ENCODE results near the gene NPY. TPM values are rescaled to one million over a fixed set of nuclear protein-coding genes. Genes with fewer than 3 reads are reported as not detected.

Gene NPY
- total and polyA plus RNA-seq, 4 donors: not detected

GRCh38 chr7:24301703-24302102 lies 17.7 kb downstream of the NPY start:
- Histone ChIP-seq H3K4me1 (ENCODE audit: control insufficient read depth in 5 of 5, insufficient read depth in 5 of 5, low read length in 5 of 5) (peaks cover 0 to 3% (median 0%) of the 10 kb centered on the region in 5 donors), H3K9me3 (ENCODE audit: control insufficient read depth in 4 of 4, insufficient read depth in 3 of 4, low read length in 3 of 4) (peaks cover 0 to 3% (median 0%) of the 10 kb centered on the region in 4 donors), H3K36me3 (ENCODE audit: control insufficient read depth in 4 of 4, insufficient read depth in 4 of 4, low read length in 4 of 4) (no peaks in the 10 kb centered on the region), H3K4me3 (no peak overlapping the region), H3K27me3 (ENCODE audit: control insufficient read depth in 3 of 3, insufficient read depth in 3 of 3, low read length in 2 of 3) (no peaks in the 10 kb centered on the region), H3K27ac (ENCODE audit: low read depth in 1 of 2, low read length in 1 of 2) (no peak overlapping the region), H3K9ac (ENCODE audit: insufficient read depth in 1 of 2, low read length in 2 of 2) (no peak overlapping the region)
- ATAC-seq (ENCODE audit: insufficient read depth, low FRiP score): no peak
- TF ChIP-seq CTCF (IDR thresholded peaks at IDR 0.05; ENCODE audit: control extremely low read depth, extremely low read depth): no peak
- 89 to 94% methylated on average over 2 of the region's 2 CpGs for WGBS, 2 donors
- no peak for DNase-seq

DNA sequence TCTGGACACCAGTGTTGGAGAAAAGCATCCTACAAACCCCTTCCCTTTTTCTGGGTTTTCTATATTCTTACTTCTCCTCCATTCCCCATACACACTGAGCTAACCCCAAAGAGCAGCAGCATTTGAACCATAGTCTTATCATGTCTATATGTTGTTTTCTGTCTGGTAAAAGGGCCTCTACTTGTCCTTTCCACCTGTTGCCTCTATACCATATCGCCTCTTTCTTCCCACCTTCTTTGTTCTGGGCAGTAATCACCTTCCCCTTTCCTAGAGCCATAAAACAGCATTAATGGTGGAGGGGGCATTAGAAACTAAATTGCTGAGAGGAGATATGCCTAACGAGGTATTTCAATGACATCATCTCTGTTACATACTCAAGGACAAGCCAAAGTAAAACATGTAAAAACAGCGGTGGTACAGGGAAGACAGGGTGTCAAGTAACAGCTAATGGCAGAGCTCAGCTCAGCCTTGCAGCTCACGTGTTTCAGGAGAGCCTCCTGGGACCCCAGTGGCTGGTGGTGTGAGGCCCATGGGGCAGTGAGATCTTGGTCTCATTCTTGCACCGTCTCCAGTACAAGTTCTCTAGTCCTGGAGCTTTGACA lies 20.6 kb downstream of the NPY start:
- ATAC-seq (ENCODE audit: insufficient read depth, low FRiP score): no peak
- DNase-seq: no peak
- WGBS, 2 donors: 65 to 79% methylated on average over 5 of the region's 5 CpGs

GRCh38 chr7:24307326-24307725 lies 23.3 kb downstream of the NPY start:
- 50 to 54% methylated on average over 3 of the region's 3 CpGs for WGBS, 2 donors
- no peak for ATAC-seq (ENCODE audit: insufficient read depth, low FRiP score)
- no peak overlapping the region for H3K27ac ChIP-seq (ENCODE audit: low read depth in 1 of 2, low read length in 1 of 2)

More for the DNA sequence above, 20.6 kb downstream of the NPY start:
- no peak for TF ChIP-seq CTCF (IDR thresholded peaks at IDR 0.05; ENCODE audit: control extremely low read depth, extremely low read depth)
- Histone ChIP-seq H3K9me3 (ENCODE audit: control insufficient read depth in 4 of 4, insufficient read depth in 3 of 4, low read length in 3 of 4) (peaks cover 0 to 3% (median 0%) of the 10 kb centered on the region in 4 donors), H3K36me3 (ENCODE audit: control insufficient read depth in 4 of 4, insufficient read depth in 4 of 4, low read length in 4 of 4) (no peaks in the 10 kb centered on the region), H3K27me3 (ENCODE audit: control insufficient read depth in 3 of 3, insufficient read depth in 3 of 3, low read length in 2 of 3) (no peaks in the 10 kb centered on the region), H3K9ac (ENCODE audit: insufficient read depth in 1 of 2, low read length in 2 of 2) (no peak overlapping the region), H3K4me1 (ENCODE audit: control insufficient read depth in 5 of 5, insufficient read depth in 5 of 5, low read length in 5 of 5) (no peaks in the 10 kb centered on the region), H3K4me3 (no peak overlapping the region), H3K27ac (ENCODE audit: low read depth in 1 of 2, low read length in 1 of 2) (no peak overlapping the region)

More at GRCh38 chr7:24307326-24307725, 23.3 kb downstream of the NPY start:
- Histone ChIP-seq H3K9ac (ENCODE audit: insufficient read depth in 1 of 2, low read length in 2 of 2) (no peak overlapping the region), H3K9me3 (ENCODE audit: control insufficient read depth in 4 of 4, insufficient read depth in 3 of 4, low read length in 3 of 4) (peaks cover 0 to 3% (median 0%) of the 10 kb centered on the region in 4 donors), H3K36me3 (ENCODE audit: control insufficient read depth in 4 of 4, insufficient read depth in 4 of 4, low read length in 4 of 4) (no peaks in the 10 kb centered on the region), H3K4me3 (no peak overlapping the region), H3K4me1 (ENCODE audit: control insufficient read depth in 5 of 5, insufficient read depth in 5 of 5, low read length in 5 of 5) (no peaks in the 10 kb centered on the region), H3K27me3 (ENCODE audit: control insufficient read depth in 3 of 3, insufficient read depth in 3 of 3, low read length in 2 of 3) (no peaks in the 10 kb centered on the region)
- no peak for DNase-seq
- TF ChIP-seq CTCF (IDR thresholded peaks at IDR 0.05; ENCODE audit: control extremely low read depth, extremely low read depth): no peak
